Measurements from ENCODE around the gene FUZ. TPM values are rescaled to one million over a fixed set of nuclear protein-coding genes. Genes with fewer than 3 reads are reported as not detected.

The FUZ gene
- total and polyA plus RNA-seq, 2 of the 8 experiments (the other 6 are each of a cell fraction or from before 2014, with no cell fraction given) = 28.4 to 33.9 TPM

DNA sequence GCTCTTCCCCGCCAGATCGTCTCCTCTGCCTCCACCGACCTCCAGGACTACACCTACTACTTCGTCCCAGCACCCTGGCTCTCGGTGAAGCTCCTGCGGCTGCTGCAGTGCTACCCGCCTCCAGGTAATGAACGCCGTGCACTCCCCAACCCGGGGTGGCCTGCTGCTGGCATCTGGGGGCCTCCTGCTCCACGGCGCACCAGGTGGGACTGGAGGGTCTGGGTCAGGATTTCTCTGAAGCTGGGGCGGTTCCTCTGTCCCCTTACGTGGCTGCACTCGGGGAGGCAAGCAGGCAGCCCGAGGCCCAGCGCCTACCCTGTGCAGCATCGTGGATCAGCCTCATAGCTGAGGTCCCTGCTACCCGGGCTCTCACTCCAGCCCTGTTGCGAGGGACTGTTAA lies 17.5 kb downstream of the FUZ start:
- TF ChIP-seq CHD2 (IDR thresholded peaks at IDR 0.05; ENCODE audit: low read length) = no peak
- 95% methylated on average over 20 of the region's 20 CpGs; no CpG with 5 or more reads in 1 of the 2 experiments for WGBS, 2 experiments (ENCODE audit: extremely low coverage in 1 of 2, insufficient coverage in 1 of 2, insufficient read length in 1 of 2, insufficient replicate concordance in 2 of 2, low coverage in 1 of 2, low lambda C conversion rate in 2 of 2, missing lambda C conversion rate in 1 of 2)

More for the DNA sequence above, 17.5 kb downstream of the FUZ start:
- H3K9me3 ChIP-seq (ENCODE audit: insufficient read depth in 2 of 2, low read depth in 1 of 2, low read length in 1 of 2) = no peaks in the 10 kb centered on the region
- H2BK120ac ChIP-seq (replicated peaks; ENCODE audit: low read depth, low read length) = no peak overlapping the region
- H3K9ac ChIP-seq (replicated peaks in 1 of 4; ENCODE audit: extremely low read depth in 1 of 4, low read depth in 3 of 4, low read length in 3 of 4) = no peak overlapping the region
- DNase-seq (ENCODE audit: low read depth in 1 of 2, low spot score in 2 of 2) (no peak), FAIRE-seq (no peak)
- no peak overlapping the region for H3K4me3 ChIP-seq (ENCODE audit: extremely low read depth in 1 of 4, insufficient read depth in 2 of 4, low read depth in 3 of 4, low read length in 4 of 4)
- CTCF ChIA-PET (ENCODE audit: partially characterized antibody) = interaction anchor here (0.8 to 1.6 kb wide), 6 partner anchors 9 to 78 kb away, joined by 3 to 5 read pairs (median 3); no protein-coding TSS in a partner anchor
- no peak overlapping the region for H2BK20ac ChIP-seq (ENCODE audit: low read length)
- H4K91ac ChIP-seq (replicated peaks; ENCODE audit: insufficient read length, low read length) = no peak overlapping the region
- no peak overlapping the region for H3K23ac ChIP-seq (ENCODE audit: insufficient read length)
- H3K4me1 ChIP-seq (replicated peaks in 1 of 4; ENCODE audit: control insufficient read depth in 3 of 4, insufficient read depth in 4 of 4, low read length in 3 of 4) = peaks cover 0 to 2% (median 0%) of the 10 kb centered on the region in 4 experiments; a peak in 2 of 7 replicates
- H3K36me3 ChIP-seq (ENCODE audit: control insufficient read depth in 2 of 4, insufficient read depth in 4 of 4, low read length in 3 of 4) = peaks cover 6 to 53% (median 29%) of the 10 kb centered on the region in 4 experiments; a peak in 7 of 8 replicates
- peaks cover 2% of the 10 kb centered on the region; the same call in 1 of the 2 replicates for H3K79me1 ChIP-seq (ENCODE audit: low read depth, low read length)
- POLR2A ChIA-PET (ENCODE audit: partially characterized antibody) = no interaction called here
- no peaks in the 10 kb centered on the region for H3K79me2 ChIP-seq (ENCODE audit: control insufficient read depth in 1 of 2, insufficient read depth in 2 of 2, low read length in 2 of 2)
- no peaks in the 10 kb centered on the region for H3K27me3 ChIP-seq (replicated peaks in 1 of 4; ENCODE audit: control insufficient read depth in 3 of 4, extremely low read depth in 1 of 4, insufficient read depth in 3 of 4, low read length in 3 of 4)
- H3K4me2 ChIP-seq (ENCODE audit: insufficient read depth in 1 of 2, low read depth in 2 of 2, low read length in 2 of 2) = no peak overlapping the region
- no peak overlapping the region for H3K14ac ChIP-seq (ENCODE audit: insufficient read length)
- H3K27ac ChIP-seq (ENCODE audit: low read depth, low read length) = no peak overlapping the region
- H3K56ac ChIP-seq (replicated peaks; ENCODE audit: insufficient read length, low read depth, low read length) = no peak overlapping the region
- H4K8ac ChIP-seq (ENCODE audit: extremely low read depth, insufficient read depth, low read length) = no peak overlapping the region
- H2BK15ac ChIP-seq (ENCODE audit: low read length) = no peak overlapping the region
- no peak overlapping the region for H2AK5ac ChIP-seq (ENCODE audit: low read depth, low read length)
- peaks cover 4 to 13% of the 10 kb centered on the region in 2 experiments for H4K20me1 ChIP-seq (replicated peaks in 1 of 2; ENCODE audit: control insufficient read depth in 1 of 2, insufficient read depth in 2 of 2, low read length in 2 of 2)
- no peak overlapping the region for H2BK5ac ChIP-seq (ENCODE audit: low read depth, low read length)
- no peak overlapping the region for H3K4ac ChIP-seq (replicated peaks; ENCODE audit: insufficient read length, low read depth, low read length)
- H2BK12ac ChIP-seq (ENCODE audit: low read depth, low read length) = no peak overlapping the region
- H4K5ac ChIP-seq (ENCODE audit: insufficient read length, low read depth, low read length) = no peak overlapping the region
- no peaks in the 10 kb centered on the region for H3K23me2 ChIP-seq (ENCODE audit: low read depth, low read length)
- H2AFZ ChIP-seq (ENCODE audit: low read length) = no peak overlapping the region
- H3K18ac ChIP-seq (ENCODE audit: extremely low read depth, low read length) = no peak overlapping the region

Data from H1 (cell line).